GM21423 (cell line): Measurements from ENCODE around the gene NTMT1.
A peak's percentile ranks its signal among the peaks of the same experiment; 100 is the strongest.
"Not testable (repeated sequence)": the region's sequence is repeated elsewhere in the genome, so short reads cannot be mapped to it uniquely, and the experiment has no call there.

Experiments
- ATAC-seq: cut with Tn5 transposase; IDR thresholded peaks from one replicate; pipeline ENCODE4 v1.9.1; 2021; ENCODE audit warnings: mild to moderate bottlenecking, moderate library complexity; ENCODE audit not compliant: unreplicated experiment

Gene NTMT1

GRCh38 chr9:129626079-129626624 is at the start of gene NTMT1:
TSS of gene NTMT1 (plus strand) at chr9:129626163. CDS start at chr9:129632704, 6,541 bp downstream.
- peak; percentile 78 for ATAC-seq

- no peak for ATAC-seq
Measured at GRCh38 chr9:129576546-129577543, 49.1 kb upstream of the NTMT1 start.

GRCh38 chr9:129579294-129579693 is 46.7 kb upstream of the NTMT1 start:
- ATAC-seq = no peak

GRCh38 chr9:129580211-129580915 is 45.6 kb upstream of the NTMT1 start:
- peak; percentile 48 for ATAC-seq

GRCh38 chr9:129581505-129582189 is 44.3 kb upstream of the NTMT1 start:
- ATAC-seq = no peak

GRCh38 chr9:129582855-129583254 is 43.1 kb upstream of the NTMT1 start:
- ATAC-seq = no peak

GRCh38 chr9:129583308-129584038 is 42.5 kb upstream of the NTMT1 start:
- no peak for ATAC-seq

- ATAC-seq = no peak
Measured at GRCh38 chr9:129584136-129584535, 41.8 kb upstream of the NTMT1 start.

GRCh38 chr9:129585352-129585751 is 40.6 kb upstream of the NTMT1 start:
- no peak for ATAC-seq

GRCh38 chr9:129586245-129586644 is 39.7 kb upstream of the NTMT1 start:
- ATAC-seq = no peak

GRCh38 chr9:129586685-129587084 is 39.3 kb upstream of the NTMT1 start:
- ATAC-seq = no peak

GRCh38 chr9:129587487-129588262 is 38.3 kb upstream of the NTMT1 start:
- no peak for ATAC-seq

- ATAC-seq = no peak
Measured at GRCh38 chr9:129590466-129590865, 35.5 kb upstream of the NTMT1 start.

GRCh38 chr9:129591916-129592315 is 34.0 kb upstream of the NTMT1 start:
- ATAC-seq = no peak

- ATAC-seq = not testable (repeated sequence)
Measured at GRCh38 chr9:129592790-129593189, 33.2 kb upstream of the NTMT1 start.

GRCh38 chr9:129594632-129595031 is 31.3 kb upstream of the NTMT1 start:
- no peak for ATAC-seq

- ATAC-seq = no peak
Measured at GRCh38 chr9:129595311-129595741, 30.6 kb upstream of the NTMT1 start.

GRCh38 chr9:129595903-129596540 is 29.9 kb upstream of the NTMT1 start:
- ATAC-seq = no peak
